ENCODE data around the gene TRMT1.
A peak's percentile ranks its signal among the peaks of the same experiment; 100 is the strongest.

TRMT1 gene

DNA sequence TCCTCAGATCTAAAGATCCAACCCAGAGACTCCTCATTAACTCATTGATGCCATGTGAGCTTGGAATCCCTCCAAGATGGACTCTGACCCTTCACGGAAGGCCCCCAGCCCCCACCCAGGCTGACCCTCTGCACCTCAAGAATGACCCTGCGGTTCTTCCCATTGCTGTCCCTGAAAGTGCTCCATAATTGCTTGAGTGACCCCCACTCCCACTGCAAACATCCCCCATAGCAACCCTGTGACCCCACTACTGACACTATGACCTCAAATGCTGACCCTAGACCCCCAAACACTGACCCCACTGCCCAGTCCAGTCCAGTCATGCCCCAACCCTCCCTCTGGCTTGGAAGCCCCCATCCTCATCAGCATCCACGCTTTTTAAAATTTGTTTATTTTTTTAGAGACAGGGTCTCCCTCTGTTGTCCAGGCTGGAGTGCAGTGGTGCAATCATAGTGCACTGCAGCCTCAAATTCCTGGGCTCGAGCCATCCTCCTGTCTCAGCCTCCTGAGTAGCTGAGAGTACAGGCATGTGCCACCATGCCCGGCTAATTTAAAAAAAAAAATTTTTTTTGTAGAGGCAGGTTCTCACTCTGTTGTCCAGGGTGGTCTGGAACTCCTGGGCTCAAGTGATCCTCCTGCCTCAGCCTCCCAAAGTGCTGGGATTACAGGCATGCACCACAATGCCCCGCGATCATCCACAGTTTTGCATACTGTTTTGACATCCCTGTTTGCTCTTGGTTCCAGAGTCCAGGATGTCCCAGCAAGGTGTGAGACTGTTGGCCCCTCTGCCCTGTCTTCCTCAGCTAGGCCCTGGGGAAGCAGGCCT, 14.7 kb downstream of the TRMT1 start:
- DNase-seq: no peak

DNA sequence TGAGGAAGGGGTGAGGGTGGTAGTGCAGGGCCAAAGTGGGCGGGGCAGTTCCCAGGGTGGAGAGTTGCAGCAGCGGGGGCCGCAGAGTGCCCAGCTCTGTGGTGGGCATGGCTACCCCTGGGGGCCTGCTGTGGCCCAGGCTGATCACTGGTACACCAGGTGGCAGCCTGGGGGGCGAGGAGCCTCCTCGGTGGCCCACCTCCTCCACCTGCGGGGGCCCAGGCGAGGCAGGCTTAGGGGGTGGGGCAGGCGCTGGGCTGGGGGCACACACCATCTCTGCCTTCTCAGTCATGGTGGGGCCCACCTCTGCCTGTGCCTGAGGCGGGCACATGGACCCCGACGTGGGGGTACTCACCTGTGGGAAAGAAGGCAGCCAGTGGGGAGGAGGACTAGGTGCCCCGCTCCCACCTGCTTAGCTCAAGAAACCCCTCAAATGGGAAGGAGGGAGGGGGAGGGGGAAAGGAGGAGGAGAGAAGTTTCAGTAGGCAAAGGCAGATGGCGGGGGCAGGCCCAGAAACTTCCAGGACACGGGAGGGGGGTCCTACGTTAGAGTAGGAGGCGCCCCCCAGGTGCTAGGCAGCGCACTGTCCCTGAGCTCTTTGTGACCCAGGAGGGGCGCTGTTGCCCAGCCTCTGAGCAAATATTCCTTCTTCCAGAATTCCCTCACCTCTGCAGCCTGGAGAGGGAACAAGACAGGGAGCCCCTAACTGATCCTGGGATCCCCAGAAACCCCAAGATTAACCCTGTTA, 15.5 kb downstream of the TRMT1 start:
- DNase-seq: no peak

DNA sequence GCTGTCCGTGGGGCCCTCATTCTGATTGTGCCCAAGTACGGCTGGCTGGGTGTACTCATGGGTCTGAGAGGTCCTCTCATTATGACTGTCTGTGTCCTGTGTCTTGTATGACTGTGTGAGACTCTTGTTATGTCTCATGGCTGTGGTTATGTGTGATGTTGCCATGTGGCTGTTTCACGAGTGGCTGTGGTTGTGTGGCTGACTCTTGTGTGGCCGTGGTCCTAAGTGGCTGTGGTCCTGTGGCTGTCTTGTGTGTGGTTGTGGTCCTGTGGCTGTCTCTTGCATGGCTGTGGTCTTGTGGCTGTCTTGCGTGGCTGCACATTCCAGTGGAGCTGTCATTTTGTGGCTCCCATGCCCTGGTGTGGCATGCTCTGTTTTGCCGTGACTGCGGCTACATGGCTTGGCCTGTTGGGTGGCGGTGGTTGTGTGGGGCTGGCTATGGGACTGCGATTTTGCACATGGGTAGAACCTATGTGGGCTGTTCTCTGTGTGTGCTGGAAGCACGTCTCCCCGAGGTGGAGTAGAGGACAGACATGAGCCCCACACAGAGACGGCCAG, 16.4 kb downstream of the TRMT1 start:
- peak; percentile 77 for DNase-seq

DNA sequence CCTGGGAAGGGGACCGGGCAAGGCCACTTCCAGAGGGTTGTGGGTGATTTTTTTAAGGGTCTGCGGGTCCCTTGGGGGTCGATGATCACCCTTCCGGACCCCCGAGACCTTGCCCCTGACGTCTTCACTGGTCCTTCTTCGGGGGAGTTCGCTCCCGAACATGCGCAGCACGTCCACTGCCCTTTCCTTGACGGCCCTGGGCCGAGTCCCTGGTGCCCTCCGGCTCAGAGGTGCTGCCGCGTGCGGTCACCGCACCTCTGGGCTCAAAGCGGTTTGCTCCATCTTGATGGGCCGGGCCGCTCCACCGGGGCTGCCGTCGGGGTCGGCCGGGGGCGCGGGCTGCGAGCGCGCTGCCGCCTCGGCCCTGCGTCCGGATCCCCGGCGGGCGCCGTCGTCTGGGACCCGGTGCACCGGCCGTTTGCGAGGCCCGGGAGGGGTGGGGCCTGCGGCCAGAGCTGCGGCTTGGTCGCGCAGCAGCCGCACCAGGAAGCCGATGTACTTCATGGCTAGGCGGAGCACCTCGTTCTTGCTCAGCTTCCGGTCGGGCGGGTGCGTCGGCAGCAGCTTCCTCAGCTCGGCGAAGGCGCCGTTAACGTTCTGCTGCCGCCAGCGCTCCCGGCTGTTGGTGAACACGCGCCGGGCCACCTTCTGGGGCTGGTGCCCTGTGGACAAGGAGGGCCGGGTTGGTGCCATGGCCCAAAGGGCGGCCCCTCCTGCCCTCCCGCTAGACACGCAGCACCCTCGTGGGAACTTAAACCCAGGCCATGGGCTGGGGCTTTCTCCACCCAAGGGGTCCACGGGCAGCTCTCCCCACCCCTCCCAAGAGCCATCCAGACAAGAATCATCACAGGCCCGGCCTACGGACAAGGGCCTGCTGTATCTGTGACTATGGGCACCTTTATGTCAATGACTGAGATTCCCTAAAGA, 17.2 kb downstream of the TRMT1 start:
- DNase-seq: peak; percentile 80

DNA sequence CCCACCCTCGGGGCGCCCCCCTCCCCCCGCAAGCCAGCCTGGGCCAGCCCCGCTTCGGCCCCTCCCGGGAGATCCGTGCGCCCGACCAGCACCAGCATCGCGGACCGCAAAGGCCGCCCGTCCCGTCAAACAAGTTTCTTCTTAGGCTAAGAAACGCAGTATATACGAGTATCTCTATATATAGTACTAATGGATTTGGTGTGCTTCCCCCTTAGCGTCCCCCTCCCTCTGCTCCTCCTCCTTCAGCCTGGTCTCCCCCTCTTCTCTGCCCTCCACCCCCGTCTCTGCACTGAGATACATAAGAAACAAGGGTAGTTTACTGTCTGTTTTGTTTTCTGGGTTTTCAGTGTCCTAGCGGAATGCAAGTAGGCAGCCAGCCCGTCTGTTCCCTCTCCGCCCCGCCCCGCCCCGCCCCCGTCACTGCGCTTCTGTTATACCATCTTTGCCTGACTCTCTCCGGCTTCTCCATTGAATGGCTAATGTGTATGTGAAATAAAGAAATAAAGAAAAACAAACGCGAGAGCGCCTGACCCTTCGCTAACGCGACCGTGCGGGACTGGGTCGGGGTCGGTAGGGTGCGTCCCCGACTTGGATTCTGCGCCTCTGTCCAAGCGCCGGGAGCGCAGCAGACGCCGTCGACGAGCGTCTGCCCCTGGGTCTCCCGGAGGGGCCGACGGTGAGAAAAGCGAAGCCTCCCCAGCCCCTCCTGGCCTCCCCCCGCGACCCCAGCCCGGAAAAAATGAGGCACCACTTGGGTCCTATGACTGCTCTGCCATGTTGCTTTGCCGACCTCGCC, 18.1 kb downstream of the TRMT1 start:
- DNase-seq: peak; percentile 32

DNA sequence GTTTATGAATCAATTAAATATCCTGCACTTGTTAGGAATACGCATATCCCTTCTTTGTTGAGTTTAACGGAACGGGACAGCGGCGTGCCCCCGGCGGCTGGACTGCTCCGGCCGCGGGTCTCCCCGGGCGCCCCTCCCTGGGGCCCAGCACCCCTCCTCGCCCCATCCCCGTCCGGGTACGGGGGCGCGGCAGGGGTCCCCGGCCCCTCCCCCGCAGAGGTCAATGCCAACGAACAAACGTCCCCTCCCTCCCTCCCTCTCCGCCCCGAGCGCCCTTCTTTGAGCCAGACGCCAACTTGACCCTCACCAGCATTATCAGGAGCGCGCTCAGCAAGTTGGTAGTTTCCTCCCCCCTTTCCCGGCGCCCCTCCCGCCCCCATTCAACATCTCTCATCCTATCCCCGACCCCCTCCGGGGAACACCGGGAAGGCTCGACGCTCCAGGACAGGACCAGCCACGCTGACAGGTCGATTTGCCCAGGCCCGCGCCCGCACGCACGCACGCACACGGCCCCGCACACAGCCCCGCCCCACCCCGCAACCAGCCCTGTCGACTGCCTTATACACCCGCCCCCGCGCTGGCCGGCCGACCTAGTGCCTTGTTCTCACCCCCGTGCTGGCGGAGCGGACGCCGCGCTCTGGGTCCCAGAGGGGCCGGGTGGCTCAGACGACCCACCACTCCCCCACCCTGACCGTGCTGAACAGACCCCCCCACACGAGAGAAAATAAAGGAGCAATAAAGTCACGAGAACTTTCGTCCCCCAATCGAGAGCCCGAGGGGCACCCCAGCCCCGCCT, 18.9 kb downstream of the TRMT1 start:
- DNase-seq: no peak

DNA sequence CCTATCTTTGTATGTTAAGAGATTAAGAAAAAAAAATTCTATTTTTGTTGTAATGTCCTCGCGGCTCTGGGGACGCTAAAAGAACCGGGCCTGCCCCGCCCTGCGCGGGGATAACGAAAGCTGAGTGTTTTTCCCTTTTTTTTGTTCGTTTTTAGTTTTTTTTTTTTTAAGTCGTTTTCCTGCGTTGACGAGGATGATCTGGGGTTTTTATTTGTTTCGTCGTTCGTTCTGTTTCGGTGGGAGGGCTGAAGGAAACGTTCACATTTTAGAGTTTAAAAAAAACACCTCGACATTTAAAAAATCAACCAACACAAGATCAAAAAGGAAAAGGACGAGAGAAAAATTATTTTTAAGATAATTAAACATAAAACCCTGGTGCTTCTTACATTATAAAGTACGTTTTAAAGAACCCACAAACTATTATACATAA, 19.5 kb downstream of the TRMT1 start:
- no peak for DNase-seq

DNA sequence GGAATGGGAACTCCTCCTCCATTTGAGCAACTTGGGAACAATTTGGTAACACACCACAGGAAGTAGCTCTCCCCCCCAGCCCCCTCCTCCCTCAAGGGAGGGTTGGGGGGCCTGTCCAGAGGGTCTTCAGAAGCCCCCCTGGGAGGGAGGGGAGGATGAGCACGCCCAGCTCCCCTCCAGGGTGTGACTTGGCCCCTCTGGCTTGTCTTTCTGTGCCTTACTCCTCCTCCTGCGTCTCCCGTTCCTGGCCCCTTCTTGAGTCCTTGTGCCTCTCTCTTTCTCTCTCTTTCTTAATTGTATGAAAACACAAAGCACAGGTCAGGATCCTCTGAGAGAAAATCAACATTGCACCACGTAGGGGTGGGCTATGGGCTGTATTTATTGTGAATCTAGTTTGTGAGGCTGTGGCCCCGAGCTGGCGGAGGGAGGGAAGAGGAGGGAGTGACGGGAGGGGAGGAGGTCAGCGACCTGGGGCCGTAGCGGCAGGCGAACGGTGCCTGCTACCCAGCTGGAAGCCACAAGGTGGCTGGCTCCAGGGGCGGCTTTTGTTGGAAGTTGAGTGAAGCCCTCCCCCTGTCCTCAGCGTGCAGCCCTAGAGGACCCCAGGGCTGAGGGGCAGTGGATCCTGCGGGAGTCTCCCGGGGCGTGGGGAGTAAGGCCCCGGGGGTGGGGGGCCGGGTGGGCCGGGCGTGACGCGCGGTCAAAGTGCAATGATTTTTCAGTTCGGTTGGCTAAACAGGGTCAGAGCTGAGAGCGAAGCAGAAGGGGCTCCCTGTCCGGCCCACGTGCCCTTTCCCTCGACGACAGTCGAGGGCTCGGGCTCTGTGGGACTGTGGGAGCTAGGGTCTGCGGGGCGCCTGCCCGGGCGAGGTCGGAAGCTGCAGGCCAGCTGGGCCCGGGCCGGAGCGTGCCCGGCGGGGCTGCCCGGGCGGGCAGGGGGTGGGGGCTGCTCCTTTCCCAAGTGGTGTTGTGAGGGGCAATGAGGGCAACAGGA, 20.3 kb downstream of the TRMT1 start:
- no peak for DNase-seq

DNA sequence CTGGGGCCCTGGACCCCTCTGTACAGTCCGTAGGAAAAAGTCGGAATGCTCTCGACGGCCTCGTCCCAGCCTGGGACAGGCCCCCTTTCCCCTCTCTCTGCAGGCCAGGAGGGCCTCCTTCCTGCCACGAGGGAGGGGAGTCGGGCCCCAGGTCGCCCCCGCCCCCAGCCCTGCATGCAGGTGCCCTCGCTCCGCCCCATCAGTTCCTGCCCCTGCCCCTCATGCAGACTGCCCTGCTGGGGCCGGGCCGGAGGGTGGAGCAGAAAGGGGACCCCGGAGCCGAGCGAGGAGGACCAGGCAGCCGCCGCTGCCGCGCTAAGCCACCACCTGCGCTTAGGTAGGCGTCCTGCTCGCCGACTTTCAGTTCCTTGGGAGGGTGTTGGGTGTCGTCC, 21.2 kb downstream of the TRMT1 start:
- DNase-seq: no peak

DNA sequence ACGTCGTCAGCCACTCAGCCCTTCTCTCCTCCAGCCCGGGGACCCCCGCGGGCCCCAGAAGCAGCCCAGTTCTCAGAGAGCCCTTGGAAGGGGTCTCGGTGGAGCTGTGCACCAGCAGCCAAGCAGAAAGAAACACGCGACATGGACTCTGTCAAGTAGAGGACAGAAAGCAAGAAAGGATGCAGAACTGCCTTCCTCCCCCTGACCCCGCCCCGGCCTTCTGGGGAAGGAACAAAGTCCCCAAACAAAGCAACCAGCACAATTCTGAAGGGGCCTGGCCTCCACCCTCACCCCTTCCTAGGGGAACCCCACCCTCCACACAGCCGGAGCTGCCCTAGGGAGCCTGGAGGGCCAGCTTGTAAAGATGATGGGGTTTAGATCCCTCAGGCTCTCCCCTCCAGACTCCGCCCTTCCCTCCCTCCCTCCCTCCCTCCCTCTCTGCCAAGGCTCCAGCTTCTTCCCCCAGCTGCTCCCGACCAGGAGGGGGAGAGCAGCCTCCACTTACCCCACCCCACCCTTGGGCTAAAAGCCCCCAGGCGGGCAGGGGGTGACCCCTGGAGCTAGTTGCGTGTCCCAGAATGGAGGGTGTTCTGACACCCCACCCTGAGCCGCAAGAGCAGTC, 21.7 kb downstream of the TRMT1 start:
- DNase-seq: no peak

DNA sequence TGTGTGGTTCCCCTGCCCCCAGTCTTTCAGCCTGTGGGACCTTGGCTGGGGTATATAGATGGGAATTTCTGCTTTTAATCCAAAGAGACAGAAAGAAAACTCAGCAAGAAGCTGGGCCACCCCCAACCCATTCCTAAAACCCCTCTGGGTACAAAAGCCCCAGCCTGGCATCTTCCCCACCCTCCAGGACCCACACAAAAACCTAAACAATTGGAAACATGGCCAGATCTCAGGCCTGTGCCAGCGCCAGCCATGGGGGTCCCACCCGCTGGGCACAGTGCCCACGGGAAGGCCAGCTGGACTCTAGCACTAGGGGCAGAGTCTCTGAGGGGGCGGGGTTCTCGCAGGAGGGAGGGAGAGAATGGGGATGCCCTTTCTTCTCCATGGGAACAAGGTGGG, 22.4 kb downstream of the TRMT1 start:
- no peak for DNase-seq

DNA sequence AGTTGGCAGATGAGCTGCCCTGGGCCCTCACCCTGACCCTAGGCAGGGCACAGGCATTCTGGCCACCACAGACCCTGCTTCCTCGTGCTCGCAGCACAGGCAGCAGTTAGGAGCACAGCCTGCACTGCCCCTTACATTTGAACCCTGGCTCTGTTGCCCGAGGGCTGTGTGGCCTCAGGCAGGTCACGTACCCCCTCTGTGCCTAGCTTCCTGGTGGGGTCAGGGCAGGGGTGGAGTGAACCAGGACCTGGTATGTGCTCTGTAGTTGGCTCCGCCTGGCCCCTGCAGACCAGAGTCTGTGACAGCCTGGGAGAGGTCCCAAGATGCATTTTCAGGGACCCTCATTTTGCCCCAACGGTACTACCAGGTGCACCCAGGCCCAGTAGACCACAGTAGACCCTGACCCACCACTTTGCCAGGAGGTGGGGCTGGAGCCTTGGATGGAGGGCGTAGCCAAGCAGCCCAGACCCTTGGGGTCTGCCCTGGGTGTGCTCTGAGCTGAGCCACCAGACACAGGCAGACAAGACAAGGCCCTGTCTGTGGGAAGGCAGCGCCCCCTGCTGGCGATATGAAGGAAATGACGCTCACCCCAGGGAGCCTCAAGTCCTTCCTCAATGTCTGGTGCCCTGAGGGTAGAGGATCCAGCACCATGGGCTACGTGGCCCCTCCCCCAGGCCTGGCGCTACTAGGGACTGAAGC, 23.0 kb downstream of the TRMT1 start:
- DNase-seq: peak; percentile 81

DNA sequence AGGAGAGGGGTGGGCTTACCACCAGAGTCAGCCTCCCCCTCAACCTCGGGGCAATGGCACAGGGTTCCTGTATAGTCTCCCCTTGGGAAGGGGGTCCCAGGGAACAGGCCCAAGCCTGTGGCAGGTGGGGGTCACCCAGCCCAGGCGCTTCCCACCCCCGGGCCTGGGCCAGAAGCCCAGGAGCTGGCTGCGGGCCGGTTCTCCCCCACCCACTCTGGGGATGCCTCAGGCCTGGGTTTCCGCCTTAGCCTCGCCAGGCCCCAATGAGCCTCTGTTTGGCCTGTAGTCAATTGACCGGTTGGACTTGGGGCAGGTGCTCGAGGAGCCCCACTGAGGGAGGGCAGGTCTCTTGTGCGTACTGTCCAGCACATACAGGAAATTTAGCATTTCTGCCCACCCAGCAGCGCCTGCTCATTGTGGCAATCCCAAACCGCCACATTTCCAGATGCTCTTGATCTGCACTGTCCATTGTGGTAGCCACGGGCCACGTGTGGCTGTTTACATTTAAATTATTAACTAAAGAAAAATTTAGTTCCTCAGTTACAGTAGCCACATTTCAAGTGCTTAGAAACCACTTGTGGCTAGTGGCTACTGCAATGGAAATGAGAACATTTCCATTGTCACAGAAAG, 23.8 kb downstream of the TRMT1 start:
- no peak for DNase-seq

DNA sequence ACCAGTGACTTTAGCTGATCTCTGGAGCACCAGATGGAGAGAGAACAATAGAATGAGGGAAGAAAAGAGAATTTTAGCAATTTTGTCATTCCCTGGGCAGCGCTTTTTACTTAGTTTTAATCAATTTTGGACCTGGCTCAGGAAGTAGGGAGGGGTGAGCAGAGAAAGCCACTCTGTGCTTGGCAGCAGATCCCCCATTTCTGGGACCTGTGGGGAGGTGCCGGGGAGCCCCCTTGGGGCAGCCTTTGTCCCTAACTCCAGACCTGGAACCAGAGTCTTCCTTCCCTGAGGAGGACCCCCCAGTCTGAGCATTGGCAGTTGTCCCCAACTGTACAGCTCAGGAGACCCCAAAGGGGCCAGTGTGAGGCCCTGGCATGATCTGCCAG, 24.4 kb downstream of the TRMT1 start:
- no peak for DNase-seq

DNA sequence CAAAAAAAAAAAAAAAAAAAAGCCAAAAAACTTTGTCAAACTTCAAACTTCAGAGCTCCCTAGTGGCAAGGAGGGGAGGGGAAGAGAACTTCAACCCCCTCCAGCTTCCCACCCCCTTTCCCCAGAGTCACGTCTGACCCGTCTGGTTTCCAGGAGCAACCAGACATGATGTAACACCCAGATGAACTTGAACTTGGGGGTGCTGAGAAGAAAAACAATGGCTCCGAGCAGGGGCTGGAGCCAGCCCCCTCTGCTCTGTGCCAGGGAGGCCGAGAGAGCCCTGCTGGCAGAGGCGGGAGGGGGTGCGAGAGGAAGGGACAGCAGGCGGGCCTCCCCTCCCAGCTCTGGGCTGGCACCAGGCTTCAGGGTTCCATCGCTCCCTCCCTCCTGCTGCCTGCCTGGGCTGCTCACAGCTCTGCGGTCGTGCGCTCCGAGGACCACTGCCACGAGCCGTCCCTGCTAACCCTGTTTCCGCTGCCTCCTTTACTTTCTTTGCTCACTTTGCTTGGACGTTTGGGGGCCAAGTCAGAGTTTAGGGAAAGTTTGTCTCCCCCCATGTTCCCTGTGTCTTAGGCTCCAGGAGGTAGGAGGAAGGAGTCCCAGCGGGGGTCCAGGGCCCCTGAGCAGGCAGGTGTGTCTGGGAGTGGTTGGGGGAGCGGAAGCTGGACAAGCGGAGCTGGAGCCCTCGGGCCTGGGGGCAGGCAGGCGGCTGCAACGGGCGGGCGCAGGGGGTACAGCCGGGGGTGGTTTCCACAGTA, 25.0 kb downstream of the TRMT1 start:
- no peak for DNase-seq

DNA sequence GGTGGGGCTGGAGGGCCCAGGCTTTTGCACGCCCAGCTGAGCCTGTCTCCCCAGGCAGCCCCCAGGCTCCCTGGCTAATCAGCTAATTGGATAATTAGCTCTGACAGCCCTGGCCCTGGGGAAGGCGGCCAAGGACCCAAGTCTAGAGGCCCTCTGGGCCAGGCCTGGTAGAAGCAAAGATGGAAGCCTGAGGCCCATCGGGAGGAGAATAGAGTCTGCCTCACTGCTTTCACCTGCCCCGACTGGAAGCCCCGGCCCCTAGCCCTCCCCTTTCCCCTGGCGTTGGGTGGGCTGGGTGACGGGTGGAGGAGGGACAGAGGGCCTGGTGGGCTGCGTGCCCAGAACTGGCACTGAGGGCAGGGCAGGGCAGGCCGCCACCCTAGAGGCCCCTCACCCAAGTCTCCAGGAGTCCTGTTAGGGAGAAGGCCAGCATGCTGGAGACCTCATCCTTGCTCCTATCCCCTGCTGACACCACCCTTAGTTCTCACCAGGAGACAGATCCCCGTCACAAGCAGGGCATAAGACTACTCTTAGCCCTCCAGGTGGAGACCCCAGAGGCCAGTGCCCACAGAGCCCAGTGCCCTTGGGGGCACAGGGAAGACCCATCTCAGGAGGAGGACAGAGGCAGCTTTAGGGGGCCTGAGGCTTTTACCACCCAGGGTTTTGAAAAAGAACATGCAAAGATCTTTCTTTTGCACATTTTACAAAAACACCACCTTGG, 25.9 kb downstream of the TRMT1 start:
- no peak for DNase-seq
